ENCODE measurements around the gene SERPINA5.

SERPINA5 gene

GRCh38 chr14:94543449-94544124 lies 37.6 kb upstream of the SERPINA5 start:
- no peak for DNase-seq (ENCODE audit: low read depth in 1 of 2, low spot score in 1 of 2)
- no peak for TF ChIP-seq JUND (IDR thresholded peaks at IDR 0.05; ENCODE audit: low read depth)
- in situ Hi-C loops (cut with HindIII; ENCODE audit: low pct_unique_long_range_greater_than_20kb, low sequenced_read_pairs) = no loop called here

DNA sequence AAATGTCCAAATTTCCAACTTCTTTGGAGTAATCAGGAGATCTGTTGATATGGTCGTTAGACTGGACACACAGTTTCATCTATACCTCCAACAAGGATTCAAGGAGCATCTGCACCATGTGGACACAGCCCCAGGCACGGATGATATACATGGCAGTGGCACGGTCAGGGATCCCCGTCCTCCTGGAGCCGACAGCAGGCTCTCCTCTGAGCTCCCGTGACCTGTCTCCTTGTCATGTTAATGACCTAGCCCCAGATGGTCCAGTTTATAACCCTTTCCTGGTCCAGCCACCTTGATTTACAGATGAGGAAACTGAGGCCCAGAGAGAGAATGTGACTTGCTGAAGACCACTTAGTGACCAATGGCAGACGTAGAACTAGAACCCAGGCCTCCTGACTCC lies 36.5 kb upstream of the SERPINA5 start:
- TF ChIP-seq JUND (IDR thresholded peaks at IDR 0.05; ENCODE audit: low read depth) = no peak
- in situ Hi-C loops (cut with HindIII; ENCODE audit: low pct_unique_long_range_greater_than_20kb, low sequenced_read_pairs) = no loop called here
- DNase-seq (ENCODE audit: low read depth in 1 of 2, low spot score in 1 of 2) = no peak

DNA sequence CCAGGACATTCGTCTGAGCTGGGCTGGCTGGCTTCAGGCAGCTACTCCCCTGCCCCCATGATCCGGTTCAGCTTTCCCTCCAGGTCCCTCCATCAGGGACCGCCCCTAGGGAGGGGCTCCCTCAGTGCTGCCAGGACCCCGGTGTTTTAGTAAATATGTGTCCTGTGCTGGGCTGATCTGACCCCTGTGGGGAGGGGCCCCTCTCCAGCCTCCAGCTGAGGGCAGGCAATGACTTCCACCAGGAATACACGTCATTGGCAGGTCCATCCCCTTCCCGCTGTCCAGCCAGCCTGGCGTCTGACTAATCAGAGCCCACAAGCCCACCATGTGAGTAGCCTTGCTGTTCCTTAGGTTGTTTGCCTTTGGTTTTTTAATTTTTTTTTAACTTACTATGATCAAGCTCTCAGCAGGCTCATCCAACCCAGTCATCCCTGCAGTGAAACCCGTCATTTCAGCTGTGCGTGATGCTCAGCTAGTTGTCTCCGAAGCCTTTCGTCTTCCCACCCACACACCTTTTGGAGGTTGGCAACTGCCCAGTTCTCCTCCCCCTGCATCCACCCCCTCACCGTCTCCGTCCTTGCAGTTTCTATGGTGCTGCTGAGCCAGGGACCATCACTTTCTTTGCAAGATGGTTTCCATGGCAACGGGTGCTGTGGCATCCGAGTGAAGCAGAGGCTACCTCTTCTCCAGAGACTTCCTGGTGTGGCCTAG lies 35.9 kb upstream of the SERPINA5 start:
- no peak for TF ChIP-seq JUND (IDR thresholded peaks at IDR 0.05; ENCODE audit: low read depth)
- DNase-seq (ENCODE audit: low read depth in 1 of 2, low spot score in 1 of 2) = no peak
- in situ Hi-C loops (cut with HindIII; ENCODE audit: low pct_unique_long_range_greater_than_20kb, low sequenced_read_pairs) = no loop called here

GRCh38 chr14:94547151-94547680 lies 34.0 kb upstream of the SERPINA5 start:
- DNase-seq (ENCODE audit: low read depth in 1 of 2, low spot score in 1 of 2) = no peak
- TF ChIP-seq JUND (IDR thresholded peaks at IDR 0.05; ENCODE audit: low read depth) = no peak
- in situ Hi-C loops (cut with HindIII; ENCODE audit: low pct_unique_long_range_greater_than_20kb, low sequenced_read_pairs) = no loop called here

- no peak for TF ChIP-seq JUND (IDR thresholded peaks at IDR 0.05; ENCODE audit: low read depth)
- no peak for DNase-seq (ENCODE audit: low read depth in 1 of 2, low spot score in 1 of 2)
- in situ Hi-C loops (cut with HindIII; ENCODE audit: low pct_unique_long_range_greater_than_20kb, low sequenced_read_pairs) = no loop called here
Measured at GRCh38 chr14:94547726-94548125, 33.5 kb upstream of the SERPINA5 start.

- no peak for DNase-seq (ENCODE audit: low read depth in 1 of 2, low spot score in 1 of 2)
- TF ChIP-seq JUND (IDR thresholded peaks at IDR 0.05; ENCODE audit: low read depth) = no peak
- in situ Hi-C loops (cut with HindIII; ENCODE audit: low pct_unique_long_range_greater_than_20kb, low sequenced_read_pairs) = no loop called here
Measured at GRCh38 chr14:94548131-94548998, 32.9 kb upstream of the SERPINA5 start.

DNA sequence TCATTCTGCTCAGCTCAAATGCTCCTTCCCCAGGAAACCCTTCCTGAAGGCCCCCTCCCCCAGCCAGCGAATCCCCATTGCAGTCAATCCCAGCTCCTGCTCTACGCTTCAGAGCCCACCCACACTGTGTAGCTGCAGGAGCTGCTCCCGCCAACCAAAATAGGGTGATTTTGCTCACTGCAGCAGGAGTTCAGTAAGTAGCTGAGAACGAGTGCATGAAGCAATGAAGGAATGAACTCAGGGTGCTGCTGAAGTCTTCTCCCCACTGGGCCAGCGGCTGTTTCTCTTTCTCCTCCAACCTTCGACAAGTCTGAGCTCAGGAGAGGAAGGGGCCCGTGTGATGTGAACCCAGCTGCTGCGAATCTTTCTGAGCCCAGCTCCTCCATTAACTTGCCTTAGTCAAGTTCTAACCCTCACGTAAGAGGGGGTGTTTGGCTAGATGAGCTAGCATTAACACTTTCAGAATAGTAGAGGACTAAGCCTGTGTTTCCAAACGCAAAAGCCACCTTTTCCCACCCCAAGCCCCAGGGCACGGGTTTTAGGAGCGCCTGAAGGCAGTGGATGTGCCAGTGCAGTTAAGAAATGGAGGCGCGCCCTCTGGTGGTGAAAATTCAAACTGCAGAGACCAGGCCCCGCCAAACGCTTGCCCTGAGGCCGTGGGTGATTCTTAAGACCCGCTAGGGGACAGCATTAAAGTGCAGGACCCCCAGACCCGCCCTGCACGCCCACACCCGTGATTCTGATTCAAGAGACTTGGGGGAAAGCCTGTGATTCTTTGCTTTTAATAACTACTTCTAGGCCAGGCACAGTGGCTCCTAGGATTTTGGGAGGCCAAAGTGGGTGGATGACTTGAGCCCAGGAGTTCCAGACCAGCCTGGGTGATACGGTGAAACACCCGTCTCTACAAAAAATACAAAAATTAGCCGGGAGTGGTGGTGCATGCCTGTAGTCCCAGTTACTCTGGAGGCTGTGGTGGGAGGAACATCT lies 31.9 kb upstream of the SERPINA5 start:
- in situ Hi-C loops (cut with HindIII; ENCODE audit: low pct_unique_long_range_greater_than_20kb, low sequenced_read_pairs) = no loop called here
- no peak for TF ChIP-seq JUND (IDR thresholded peaks at IDR 0.05; ENCODE audit: low read depth)
- DNase-seq (ENCODE audit: low read depth in 1 of 2, low spot score in 1 of 2) = peak; percentile 47 to 64

GRCh38 chr14:94550041-94550440 lies 31.2 kb upstream of the SERPINA5 start:
- in situ Hi-C loops (cut with HindIII; ENCODE audit: low pct_unique_long_range_greater_than_20kb, low sequenced_read_pairs) = no loop called here
- no peak for TF ChIP-seq JUND (IDR thresholded peaks at IDR 0.05; ENCODE audit: low read depth)
- no peak for DNase-seq (ENCODE audit: low read depth in 1 of 2, low spot score in 1 of 2)

DNA sequence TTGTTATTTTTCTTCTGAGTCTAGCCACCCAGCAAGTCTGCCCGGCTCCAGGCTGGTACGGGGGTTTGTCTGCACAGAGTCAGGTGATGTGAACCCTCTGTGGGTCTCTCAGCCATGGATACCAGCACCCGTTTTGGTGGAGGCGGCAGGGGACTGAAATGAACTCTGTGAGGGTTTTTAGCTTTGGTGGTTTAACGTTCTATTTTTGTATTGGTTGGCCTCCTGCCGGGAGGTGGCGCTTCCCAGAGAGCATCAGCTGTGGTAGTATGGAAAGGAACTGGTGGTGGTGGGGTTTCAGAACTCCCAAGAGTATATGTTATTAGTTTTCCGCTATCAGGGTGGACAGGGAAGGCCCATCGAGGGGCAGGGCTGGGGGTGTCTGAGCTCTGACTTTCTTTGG lies 25.2 kb upstream of the SERPINA5 start:
- TF ChIP-seq JUND (IDR thresholded peaks at IDR 0.05; ENCODE audit: low read depth) = no peak
- DNase-seq (ENCODE audit: low read depth in 1 of 2, low spot score in 1 of 2) = no peak
- in situ Hi-C loops (cut with HindIII; ENCODE audit: low pct_unique_long_range_greater_than_20kb, low sequenced_read_pairs) = no loop called here

- no peak for DNase-seq (ENCODE audit: low read depth in 1 of 2, low spot score in 1 of 2)
- TF ChIP-seq JUND (IDR thresholded peaks at IDR 0.05; ENCODE audit: low read depth) = no peak
- in situ Hi-C loops (cut with HindIII; ENCODE audit: low pct_unique_long_range_greater_than_20kb, low sequenced_read_pairs) = no loop called here
Measured at GRCh38 chr14:94557327-94557726, 23.9 kb upstream of the SERPINA5 start.

- TF ChIP-seq JUND (IDR thresholded peaks at IDR 0.05; ENCODE audit: low read depth) = no peak
- in situ Hi-C loops (cut with HindIII; ENCODE audit: low pct_unique_long_range_greater_than_20kb, low sequenced_read_pairs) = no loop called here
Measured at GRCh38 chr14:94558842-94559241, 22.4 kb upstream of the SERPINA5 start.

More at GRCh38 chr14:94558842-94559241, 22.4 kb upstream of the SERPINA5 start:
- no peak for DNase-seq (ENCODE audit: low read depth in 1 of 2, low spot score in 1 of 2)
